ENCODE measurements around the gene NCK1. TPM values are rescaled to one million over a fixed set of nuclear protein-coding genes. Genes with fewer than 3 reads are reported as not detected.

The NCK1 gene
- total RNA-seq (10 to 100 TPM; 61.2 to 68.4 TPM), polyA plus RNA-seq (10 to 100 TPM; 40.3 to 62.1 TPM)

GRCh38 chr3:136861890-136862616 is at the start of gene NCK1:
Gene NCK1, plus strand, starts transcription at chr3:136862208. Its CDS starts 65,794 bp downstream, at chr3:136928002.
- Mint-ChIP-seq H3K36me3 (peaks cover 12 to 33% of the 10 kb centered on the region in 2 donors), H3K27ac (peak within 1 kb of the TSS; percentile 98 to 99 (median 98)), H3K4me1 (peaks cover 38 to 74% (median 54%) of the 10 kb centered on the region in 4 donors), H3K27me3 (no peaks in the 10 kb centered on the region), H3K9me3 (peaks cover 0 to 3% (median 2%) of the 10 kb centered on the region in 8 donors), H3K4me3 (peak within 1 kb of the TSS; percentile 80 to 99 (median 96))
- peak within 1 kb of the TSS; percentile 74 to 89 for H3K4me3 ChIP-seq (ENCODE audit: low read length in 2 of 2)
- H3K9me3 ChIP-seq (ENCODE audit: control insufficient read depth in 1 of 2, low read length in 2 of 2), result no peaks in the 10 kb centered on the region
- intact Hi-C loops (cut with micrococcal nuclease), result loop anchor here (1.0 to 5.0 kb wide), 8 partner anchors 18 to 666 kb away; partner anchors contain the start of genes MSL2, PCCB and STAG1
- ChIA-PET POLR2A (ENCODE audit: partially characterized antibody) (interaction anchor here (0.6 to 5.3 kb wide), 38 partner anchors 9 to 666 kb away, joined by 3 to 143 read pairs (median 5); partner anchors contain the start of genes IL20RB, MSL2, SLC35G2 and STAG1), CTCF (ENCODE audit: partially characterized antibody) (interaction anchor here (0.6 to 6.9 kb wide), 30 partner anchors 10 to 791 kb away, joined by 3 to 80 read pairs (median 4); partner anchors contain the start of genes MSL2 and STAG1)
- H3K27me3 ChIP-seq (ENCODE audit: insufficient read depth, low read length), result no peaks in the 10 kb centered on the region
- peak within 1 kb of the TSS; percentile 91 for H3K27ac ChIP-seq (ENCODE audit: low read depth, low read length)
- no peaks in the 10 kb centered on the region for H3K36me3 ChIP-seq (ENCODE audit: insufficient read depth, low read length)
- peaks cover 47% of the 10 kb centered on the region for H3K4me1 ChIP-seq (ENCODE audit: insufficient read depth, low read length)
- peak; percentile 97 to 100 (median 98) for DNase-seq

GRCh38 chr3:136817448-136817847 is 44.6 kb upstream of the NCK1 start:
- no peak overlapping the region for H3K4me3 ChIP-seq (ENCODE audit: low read length in 2 of 2)
- Mint-ChIP-seq H3K27me3 (peaks cover 18 to 31% of the 10 kb centered on the region in 2 donors), H3K36me3 (no peaks in the 10 kb centered on the region), H3K27ac (no peak overlapping the region), H3K9me3 (peaks cover 0 to 2% (median 0%) of the 10 kb centered on the region in 8 donors), H3K4me3 (peak overlapping the region in 5 of 8 donors; percentile 78 to 91 (median 84)), H3K4me1 (peaks cover 14 to 21% (median 18%) of the 10 kb centered on the region in 4 donors)
- peaks cover 13% of the 10 kb centered on the region for H3K27me3 ChIP-seq (ENCODE audit: insufficient read depth, low read length)
- POLR2A ChIA-PET (ENCODE audit: partially characterized antibody), result no interaction called here
- no peaks in the 10 kb centered on the region for H3K36me3 ChIP-seq (ENCODE audit: insufficient read depth, low read length)
- CTCF ChIA-PET (ENCODE audit: partially characterized antibody), result no interaction called here
- H3K9me3 ChIP-seq (ENCODE audit: control insufficient read depth in 1 of 2, low read length in 2 of 2), result no peaks in the 10 kb centered on the region
- DNase-seq, result no peak
- no peak overlapping the region for H3K27ac ChIP-seq (ENCODE audit: low read depth, low read length)
- intact Hi-C loops (cut with micrococcal nuclease), result no loop called here
- H3K4me1 ChIP-seq (ENCODE audit: insufficient read depth, low read length), result peaks cover 17% of the 10 kb centered on the region

- ChIA-PET POLR2A (ENCODE audit: partially characterized antibody) (interaction anchor here (0.9 kb wide), 1 partner anchor 43 kb away, joined by 3 read pairs; the partner anchor contains the start of gene NCK1), CTCF (ENCODE audit: partially characterized antibody) (no interaction called here)
- Mint-ChIP-seq H3K27ac (peak overlapping the region in 1 of 7 donors; percentile 37), H3K4me3 (peak overlapping the region; percentile 78 to 93 (median 86)), H3K4me1 (peaks cover 14 to 21% (median 18%) of the 10 kb centered on the region in 4 donors), H3K27me3 (peaks cover 18 to 37% of the 10 kb centered on the region in 2 donors), H3K9me3 (peaks cover 0 to 9% (median 4%) of the 10 kb centered on the region in 8 donors), H3K36me3 (no peaks in the 10 kb centered on the region)
- Histone ChIP-seq H3K36me3 (ENCODE audit: insufficient read depth, low read length) (no peaks in the 10 kb centered on the region), H3K4me1 (ENCODE audit: insufficient read depth, low read length) (peaks cover 17% of the 10 kb centered on the region), H3K9me3 (ENCODE audit: control insufficient read depth in 1 of 2, low read length in 2 of 2) (no peaks in the 10 kb centered on the region), H3K4me3 (ENCODE audit: low read length in 2 of 2) (peak overlapping the region; percentile 17 to 50), H3K27me3 (ENCODE audit: insufficient read depth, low read length) (peaks cover 13% of the 10 kb centered on the region), H3K27ac (ENCODE audit: low read depth, low read length) (no peak overlapping the region)
- intact Hi-C loops (cut with micrococcal nuclease), result loop anchor here (2.0 kb wide), 1 partner anchor 65 kb away; the partner anchor contains the start of gene STAG1
- peak in 2 of 5 donors; percentile 0 to 33 for DNase-seq
Measured at GRCh38 chr3:136818191-136818768, 43.7 kb upstream of the NCK1 start.

- intact Hi-C loops (cut with micrococcal nuclease), result loop anchor here (2.0 kb wide), 1 partner anchor 66 kb away; the partner anchor contains the start of gene STAG1
- H3K4me1 Mint-ChIP-seq, result peaks cover 14 to 21% (median 18%) of the 10 kb centered on the region in 4 donors
- CTCF ChIA-PET (ENCODE audit: partially characterized antibody), result no interaction called here
- peaks cover 18 to 39% of the 10 kb centered on the region in 2 donors for H3K27me3 Mint-ChIP-seq
- H3K36me3 ChIP-seq (ENCODE audit: insufficient read depth, low read length), result no peaks in the 10 kb centered on the region
- H3K4me3 Mint-ChIP-seq, result peak within 1 kb of the TSS; percentile 83 to 94 (median 89)
- H3K9me3 Mint-ChIP-seq, result peaks cover 0 to 10% (median 5%) of the 10 kb centered on the region in 8 donors
- H3K9me3 ChIP-seq (ENCODE audit: control insufficient read depth in 1 of 2, low read length in 2 of 2), result no peaks in the 10 kb centered on the region
- H3K36me3 Mint-ChIP-seq, result no peaks in the 10 kb centered on the region
- peaks cover 17% of the 10 kb centered on the region for H3K4me1 ChIP-seq (ENCODE audit: insufficient read depth, low read length)
- H3K27ac ChIP-seq (ENCODE audit: low read depth, low read length), result no peak within 1 kb of the TSS
- H3K27ac Mint-ChIP-seq, result peak within 1 kb of the TSS in 4 of 7 donors; percentile 11 to 65 (median 42)
- H3K4me3 ChIP-seq (ENCODE audit: low read length in 2 of 2), result peak within 1 kb of the TSS; percentile 50 to 63
- POLR2A ChIA-PET (ENCODE audit: partially characterized antibody), result interaction anchor here (0.9 kb wide), 1 partner anchor 43 kb away, joined by 3 read pairs; the partner anchor contains the start of gene NCK1
- DNase-seq, result peak; percentile 4 to 44 (median 18)
- H3K27me3 ChIP-seq (ENCODE audit: insufficient read depth, low read length), result peaks cover 13% of the 10 kb centered on the region
Measured at GRCh38 chr3:136818769-136819391, 43.1 kb upstream of the NCK1 start, which contains the start of gene SLC35G2. Gene SLC35G2, plus strand, starts transcription at chr3:136819126. Its CDS starts 35,335 bp downstream, at chr3:136854461.

GRCh38 chr3:136819392-136819730 is 42.6 kb upstream of the NCK1 start:
- H3K9me3 ChIP-seq (ENCODE audit: control insufficient read depth in 1 of 2, low read length in 2 of 2), result no peaks in the 10 kb centered on the region
- no peak overlapping the region for H3K27ac ChIP-seq (ENCODE audit: low read depth, low read length)
- ChIA-PET POLR2A (ENCODE audit: partially characterized antibody) (interaction anchor here (0.9 kb wide), 1 partner anchor 42 kb away, joined by 3 read pairs; the partner anchor contains the start of gene NCK1), CTCF (ENCODE audit: partially characterized antibody) (no interaction called here)
- H3K27ac Mint-ChIP-seq, result peak overlapping the region in 4 of 7 donors; percentile 11 to 65 (median 32)
- H3K36me3 Mint-ChIP-seq, result no peaks in the 10 kb centered on the region
- H3K27me3 ChIP-seq (ENCODE audit: insufficient read depth, low read length), result peaks cover 13% of the 10 kb centered on the region
- H3K4me1 Mint-ChIP-seq, result peaks cover 14 to 21% (median 18%) of the 10 kb centered on the region in 4 donors
- H3K27me3 Mint-ChIP-seq, result peaks cover 18 to 39% of the 10 kb centered on the region in 2 donors
- no peaks in the 10 kb centered on the region for H3K36me3 ChIP-seq (ENCODE audit: insufficient read depth, low read length)
- peaks cover 0 to 12% (median 6%) of the 10 kb centered on the region in 8 donors for H3K9me3 Mint-ChIP-seq
- intact Hi-C loops (cut with micrococcal nuclease), result loop anchor here (2.0 kb wide), 1 partner anchor 67 kb away; the partner anchor contains the start of gene STAG1
- H3K4me1 ChIP-seq (ENCODE audit: insufficient read depth, low read length), result peaks cover 17% of the 10 kb centered on the region
- H3K4me3 Mint-ChIP-seq, result peak overlapping the region; percentile 83 to 94 (median 89)
- DNase-seq, result peak in 2 of 5 donors; percentile 13 to 45
- peak overlapping the region; percentile 50 to 63 for H3K4me3 ChIP-seq (ENCODE audit: low read length in 2 of 2)

- Histone ChIP-seq H3K9me3 (ENCODE audit: control insufficient read depth in 1 of 2, low read length in 2 of 2) (no peaks in the 10 kb centered on the region), H3K27me3 (ENCODE audit: insufficient read depth, low read length) (peaks cover 13% of the 10 kb centered on the region), H3K4me1 (ENCODE audit: insufficient read depth, low read length) (peaks cover 17% of the 10 kb centered on the region), H3K27ac (ENCODE audit: low read depth, low read length) (no peak overlapping the region), H3K4me3 (ENCODE audit: low read length in 2 of 2) (peak overlapping the region; percentile 50 to 63), H3K36me3 (ENCODE audit: insufficient read depth, low read length) (no peaks in the 10 kb centered on the region)
- CTCF ChIA-PET (ENCODE audit: partially characterized antibody), result interaction anchor here (1.0 to 1.6 kb wide), 3 partner anchors 25 to 194 kb away, joined by 3 to 5 read pairs (median 3); partner anchors contain the start of gene STAG1
- no peaks in the 10 kb centered on the region for H3K36me3 Mint-ChIP-seq
- H3K27me3 Mint-ChIP-seq, result peaks cover 21 to 39% of the 10 kb centered on the region in 2 donors
- DNase-seq, result peak; percentile 14 to 37 (median 27)
- peaks cover 0 to 16% (median 9%) of the 10 kb centered on the region in 8 donors for H3K9me3 Mint-ChIP-seq
- peak overlapping the region; percentile 83 to 94 (median 89) for H3K4me3 Mint-ChIP-seq
- peaks cover 14 to 21% (median 18%) of the 10 kb centered on the region in 4 donors for H3K4me1 Mint-ChIP-seq
- POLR2A ChIA-PET (ENCODE audit: partially characterized antibody), result interaction anchor here (0.9 kb wide), 1 partner anchor 68 kb away, joined by 3 read pairs; the partner anchor contains the start of gene STAG1
- intact Hi-C loops (cut with micrococcal nuclease), result loop anchor here (2.0 to 5.0 kb wide), 2 partner anchors 42 to 67 kb away; partner anchors contain the start of genes NCK1 and STAG1
- H3K27ac Mint-ChIP-seq, result peak overlapping the region in 4 of 7 donors; percentile 11 to 65 (median 42)
Measured at GRCh38 chr3:136819731-136820679, 42.0 kb upstream of the NCK1 start.

All from CD4-positive, alpha-beta memory T cell (primary cell).